ENCODE measurements around the gene PARP12.

Gene PARP12

GRCh38 chr7:139990142-139990535, 72.6 kb downstream of the PARP12 start:
- Histone ChIP-seq H3K4me1 (ENCODE audit: control insufficient read depth in 1 of 2, insufficient read depth in 1 of 2, low read depth in 1 of 2, low read length in 1 of 2) (no peaks in the 10 kb centered on the region), H3K36me3 (peaks cover 56% of the 10 kb centered on the region), H3K27ac (no peak overlapping the region), H3K4me3 (ENCODE audit: low read depth in 1 of 2, low read length in 1 of 2) (no peak overlapping the region), H3K9me3 (no peaks in the 10 kb centered on the region), H3K27me3 (no peaks in the 10 kb centered on the region)
- TF ChIP-seq, protein P1, sequence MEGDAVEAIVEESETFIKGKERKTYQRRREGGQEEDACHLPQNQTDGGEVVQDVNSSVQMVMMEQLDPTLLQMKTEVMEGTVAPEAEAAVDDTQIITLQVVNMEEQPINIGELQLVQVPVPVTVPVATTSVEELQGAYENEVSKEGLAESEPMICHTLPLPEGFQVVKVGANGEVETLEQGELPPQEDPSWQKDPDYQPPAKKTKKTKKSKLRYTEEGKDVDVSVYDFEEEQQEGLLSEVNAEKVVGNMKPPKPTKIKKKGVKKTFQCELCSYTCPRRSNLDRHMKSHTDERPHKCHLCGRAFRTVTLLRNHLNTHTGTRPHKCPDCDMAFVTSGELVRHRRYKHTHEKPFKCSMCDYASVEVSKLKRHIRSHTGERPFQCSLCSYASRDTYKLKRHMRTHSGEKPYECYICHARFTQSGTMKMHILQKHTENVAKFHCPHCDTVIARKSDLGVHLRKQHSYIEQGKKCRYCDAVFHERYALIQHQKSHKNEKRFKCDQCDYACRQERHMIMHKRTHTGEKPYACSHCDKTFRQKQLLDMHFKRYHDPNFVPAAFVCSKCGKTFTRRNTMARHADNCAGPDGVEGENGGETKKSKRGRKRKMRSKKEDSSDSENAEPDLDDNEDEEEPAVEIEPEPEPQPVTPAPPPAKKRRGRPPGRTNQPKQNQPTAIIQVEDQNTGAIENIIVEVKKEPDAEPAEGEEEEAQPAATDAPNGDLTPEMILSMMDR (IDR thresholded peaks at IDR 0.05) = no peak

DNA sequence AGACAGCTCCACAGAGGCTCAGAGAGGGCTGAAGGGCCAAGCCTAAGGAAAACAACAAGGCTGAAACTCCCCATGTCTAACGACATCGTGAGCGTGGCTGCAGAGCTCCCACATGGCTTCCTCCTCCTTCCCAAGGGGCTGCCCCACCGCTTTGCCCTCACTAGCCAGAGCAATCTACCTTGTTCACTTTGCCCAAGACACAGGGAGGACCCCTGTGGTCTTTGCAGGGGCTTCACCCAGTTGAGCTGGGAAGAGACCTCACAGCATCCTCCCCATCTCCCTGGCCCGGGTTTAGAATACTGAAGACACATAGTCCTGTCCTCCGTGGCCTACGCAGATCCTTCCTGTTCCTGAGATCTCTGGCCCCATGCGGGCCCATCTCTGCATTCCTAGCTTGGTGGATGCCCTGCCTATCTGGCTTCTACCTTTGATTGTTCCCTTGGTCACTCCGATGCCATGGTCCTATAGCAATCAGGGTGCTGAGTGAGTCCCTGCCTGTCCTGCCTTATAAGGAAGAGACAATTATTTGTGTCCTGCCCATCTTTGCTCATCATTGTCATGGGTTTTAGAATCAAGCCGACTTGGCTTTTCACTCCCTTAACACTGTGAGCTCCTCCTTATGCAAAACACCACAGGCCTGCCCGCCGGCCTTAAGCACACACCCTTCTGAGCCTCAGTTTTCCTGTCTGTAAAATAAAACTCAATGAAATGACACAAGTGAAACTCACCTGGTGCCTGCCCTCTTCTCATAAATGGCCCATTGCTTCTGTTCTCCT, 73.2 kb downstream of the PARP12 start:
- Histone ChIP-seq H3K9me3 (no peaks in the 10 kb centered on the region), H3K4me1 (ENCODE audit: control insufficient read depth in 1 of 2, insufficient read depth in 1 of 2, low read depth in 1 of 2, low read length in 1 of 2) (no peaks in the 10 kb centered on the region), H3K36me3 (peaks cover 56% of the 10 kb centered on the region), H3K27ac (no peak overlapping the region), H3K4me3 (ENCODE audit: low read depth in 1 of 2, low read length in 1 of 2) (no peak overlapping the region), H3K27me3 (no peaks in the 10 kb centered on the region)
- TF ChIP-seq, protein P1 (IDR thresholded peaks at IDR 0.05) = no peak

DNA sequence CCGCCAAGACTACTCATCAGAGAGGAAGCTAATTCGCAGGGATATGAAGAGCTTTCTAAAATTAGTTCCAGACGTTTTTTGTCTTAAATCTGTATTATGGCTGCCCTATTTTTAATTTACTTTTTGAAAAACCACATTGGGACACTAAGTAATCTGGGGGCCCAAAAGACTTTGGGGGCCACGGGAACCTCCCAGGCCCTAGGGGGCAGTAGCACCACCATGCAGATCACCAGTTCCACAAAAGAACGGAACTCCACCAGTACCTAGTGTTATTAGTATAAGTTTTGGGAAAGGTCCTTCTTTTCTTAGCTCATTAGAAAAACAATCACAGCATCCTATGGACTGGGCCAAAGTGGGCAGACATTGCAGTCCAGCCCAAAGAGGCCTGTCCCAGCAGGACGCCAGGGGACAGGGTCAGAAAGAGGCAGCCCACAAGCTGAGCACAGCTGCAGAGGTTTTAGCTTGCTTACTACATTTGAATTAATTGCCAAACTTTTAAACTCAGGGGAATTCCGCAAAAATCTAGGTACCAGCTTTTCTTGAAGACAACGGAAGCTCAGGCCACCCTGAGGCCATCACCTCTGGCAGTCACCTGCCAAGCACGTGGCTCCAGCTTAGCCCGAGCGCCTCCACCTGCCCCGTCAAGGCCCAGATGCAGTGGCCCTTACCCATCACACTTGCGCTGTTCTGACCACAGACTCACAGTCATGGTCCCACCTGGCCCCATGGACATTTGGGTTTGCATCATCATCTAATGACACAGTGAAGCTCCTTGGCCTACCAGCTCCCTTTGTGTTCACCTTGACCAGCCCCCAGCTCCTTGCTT, 74.8 kb downstream of the PARP12 start:
- H3K4me3 ChIP-seq (ENCODE audit: low read depth in 1 of 2, low read length in 1 of 2) = no peak overlapping the region
- H3K9me3 ChIP-seq = no peaks in the 10 kb centered on the region
- TF ChIP-seq, protein P1 (IDR thresholded peaks at IDR 0.05) = no peak
- H3K27me3 ChIP-seq = no peaks in the 10 kb centered on the region
- no peaks in the 10 kb centered on the region for H3K4me1 ChIP-seq (ENCODE audit: control insufficient read depth in 1 of 2, insufficient read depth in 1 of 2, low read depth in 1 of 2, low read length in 1 of 2)
- H3K27ac ChIP-seq = no peak overlapping the region
- peaks cover 70% of the 10 kb centered on the region for H3K36me3 ChIP-seq

DNA sequence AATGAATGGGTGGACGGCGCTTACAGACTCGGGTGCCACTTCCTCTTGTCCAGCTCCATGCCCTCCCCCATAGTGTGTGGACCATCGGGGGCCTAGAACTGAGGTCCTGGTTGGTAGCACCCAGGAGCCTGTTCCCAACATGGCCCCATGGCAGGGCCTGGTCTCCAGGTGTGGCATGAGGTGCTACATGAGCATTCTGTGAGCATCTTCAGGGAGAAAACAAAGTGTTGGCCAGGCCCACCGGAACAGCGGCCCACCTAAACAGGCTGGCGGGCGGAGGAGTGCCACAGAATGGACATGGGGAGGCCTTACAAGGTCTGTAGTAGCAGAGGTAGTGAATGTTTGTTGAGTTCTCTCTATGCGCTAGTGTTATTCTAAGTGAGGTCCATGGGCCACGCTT, 76.9 kb downstream of the PARP12 start:
- H3K36me3 ChIP-seq = peaks cover 69% of the 10 kb centered on the region
- H3K4me3 ChIP-seq (ENCODE audit: low read depth in 1 of 2, low read length in 1 of 2) = no peak overlapping the region
- H3K27ac ChIP-seq = no peak overlapping the region
- H3K27me3 ChIP-seq = no peaks in the 10 kb centered on the region
- H3K9me3 ChIP-seq = no peaks in the 10 kb centered on the region
- no peaks in the 10 kb centered on the region for H3K4me1 ChIP-seq (ENCODE audit: control insufficient read depth in 1 of 2, insufficient read depth in 1 of 2, low read depth in 1 of 2, low read length in 1 of 2)
- TF ChIP-seq, protein P1 (IDR thresholded peaks at IDR 0.05) = no peak

DNA sequence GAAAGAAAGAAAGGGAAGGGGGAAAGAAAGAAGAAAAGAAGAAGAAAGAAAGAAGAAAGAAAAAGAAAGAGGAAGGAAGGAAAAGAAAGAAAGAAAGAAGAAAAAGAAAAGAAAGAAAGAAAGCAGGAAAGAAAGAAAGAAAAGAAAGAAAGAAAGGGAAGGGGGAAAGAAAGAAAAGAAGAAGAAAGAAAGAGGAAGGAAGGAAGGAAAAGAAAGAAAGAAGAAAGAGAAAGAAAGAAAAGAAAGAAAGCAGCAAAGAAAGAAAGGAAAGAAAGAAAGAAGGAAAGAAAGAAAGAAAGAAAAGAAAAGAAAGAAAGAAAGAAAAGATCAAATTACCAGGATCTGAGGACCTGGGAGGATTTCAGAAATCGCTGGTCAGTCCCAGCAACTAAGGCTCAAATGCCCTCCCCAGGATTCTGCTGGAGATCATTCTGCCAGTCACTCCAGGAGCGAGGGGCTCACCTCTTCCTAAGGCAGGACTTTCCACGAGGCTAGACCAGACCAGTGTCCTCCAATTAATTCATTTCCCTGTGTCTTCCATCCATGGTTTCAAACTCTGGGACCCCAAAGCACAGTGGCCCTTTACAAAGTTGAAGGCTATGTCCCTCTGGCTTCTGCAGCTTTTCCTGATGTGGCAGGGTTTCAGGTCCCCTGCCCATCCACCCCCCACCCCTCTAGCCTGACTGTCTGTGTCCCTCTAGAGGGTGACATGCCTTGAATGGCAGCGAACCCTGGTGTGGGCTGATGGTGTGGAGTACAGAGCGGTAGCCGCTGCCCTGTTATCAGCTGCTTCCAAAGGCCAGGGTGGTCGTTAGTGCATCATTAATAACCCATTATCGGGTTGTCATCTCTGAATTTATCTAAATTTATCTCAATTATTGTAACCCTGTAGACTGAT, 77.9 kb downstream of the PARP12 start:
- Histone ChIP-seq H3K4me1 (ENCODE audit: control insufficient read depth in 1 of 2, insufficient read depth in 1 of 2, low read depth in 1 of 2, low read length in 1 of 2) (no peaks in the 10 kb centered on the region), H3K36me3 (peaks cover 64% of the 10 kb centered on the region), H3K9me3 (no peaks in the 10 kb centered on the region), H3K27ac (no peak overlapping the region), H3K4me3 (ENCODE audit: low read depth in 1 of 2, low read length in 1 of 2) (no peak overlapping the region), H3K27me3 (no peaks in the 10 kb centered on the region)
- TF ChIP-seq, protein P1 (IDR thresholded peaks at IDR 0.05) = no peak
